ENCODE measurements around the gene YTHDF1. TPM values are rescaled to one million over a fixed set of nuclear protein-coding genes. Genes with fewer than 3 reads are reported as not detected.

YTHDF1 gene
- total RNA-seq, 1 donor from 2014 or later = 27.1 TPM

- no peak overlapping the region for H3K4me3 ChIP-seq (ENCODE audit: low read depth, low read length)
- DNase-seq (ENCODE audit: low read depth) = no peak
- H3K27me3 ChIP-seq (ENCODE audit: control insufficient read depth, insufficient read depth, low read length) = no peaks in the 10 kb centered on the region
- TF ChIP-seq, protein P1, sequence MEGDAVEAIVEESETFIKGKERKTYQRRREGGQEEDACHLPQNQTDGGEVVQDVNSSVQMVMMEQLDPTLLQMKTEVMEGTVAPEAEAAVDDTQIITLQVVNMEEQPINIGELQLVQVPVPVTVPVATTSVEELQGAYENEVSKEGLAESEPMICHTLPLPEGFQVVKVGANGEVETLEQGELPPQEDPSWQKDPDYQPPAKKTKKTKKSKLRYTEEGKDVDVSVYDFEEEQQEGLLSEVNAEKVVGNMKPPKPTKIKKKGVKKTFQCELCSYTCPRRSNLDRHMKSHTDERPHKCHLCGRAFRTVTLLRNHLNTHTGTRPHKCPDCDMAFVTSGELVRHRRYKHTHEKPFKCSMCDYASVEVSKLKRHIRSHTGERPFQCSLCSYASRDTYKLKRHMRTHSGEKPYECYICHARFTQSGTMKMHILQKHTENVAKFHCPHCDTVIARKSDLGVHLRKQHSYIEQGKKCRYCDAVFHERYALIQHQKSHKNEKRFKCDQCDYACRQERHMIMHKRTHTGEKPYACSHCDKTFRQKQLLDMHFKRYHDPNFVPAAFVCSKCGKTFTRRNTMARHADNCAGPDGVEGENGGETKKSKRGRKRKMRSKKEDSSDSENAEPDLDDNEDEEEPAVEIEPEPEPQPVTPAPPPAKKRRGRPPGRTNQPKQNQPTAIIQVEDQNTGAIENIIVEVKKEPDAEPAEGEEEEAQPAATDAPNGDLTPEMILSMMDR (IDR thresholded peaks at IDR 0.05; ENCODE audit: insufficient read depth, low read length, severe bottlenecking) = no peak
- no peaks in the 10 kb centered on the region for H3K36me3 ChIP-seq (ENCODE audit: control insufficient read depth, insufficient read depth, low read length)
- no peak for FAIRE-seq
Measured at GRCh38 chr20:63156221-63156671, 59.7 kb downstream of the YTHDF1 start.

GRCh38 chr20:63155266-63156165, 60.4 kb downstream of the YTHDF1 start:
- TF ChIP-seq, protein P1 (IDR thresholded peaks at IDR 0.05; ENCODE audit: insufficient read depth, low read length, severe bottlenecking) = no peak
- no peaks in the 10 kb centered on the region for H3K27me3 ChIP-seq (ENCODE audit: control insufficient read depth, insufficient read depth, low read length)

DNA sequence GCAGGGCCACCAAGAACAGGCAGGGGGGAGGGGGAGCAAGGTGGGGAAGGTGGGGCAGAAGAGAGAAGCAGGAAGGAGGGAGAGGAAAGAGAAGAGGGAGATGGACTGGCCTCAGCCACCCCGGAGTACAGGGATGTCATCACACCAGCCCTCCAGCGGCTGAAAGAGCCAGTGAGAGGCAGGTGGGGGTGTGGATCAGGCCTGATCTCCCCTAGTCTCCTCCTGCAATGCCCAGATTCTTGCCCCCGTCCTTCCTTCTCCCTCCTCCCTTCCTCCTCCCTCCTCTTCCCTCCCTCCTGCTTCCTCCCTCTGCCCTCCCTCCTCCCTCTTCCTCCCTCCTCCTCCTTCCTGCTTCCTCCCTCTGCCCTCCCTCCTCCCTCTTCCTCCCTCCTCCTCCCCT, 61.5 kb downstream of the YTHDF1 start:
- Histone ChIP-seq H3K27me3 (ENCODE audit: control insufficient read depth, insufficient read depth, low read length) (no peaks in the 10 kb centered on the region), H3K36me3 (ENCODE audit: control insufficient read depth, insufficient read depth, low read length) (no peaks in the 10 kb centered on the region), H3K4me3 (ENCODE audit: low read depth, low read length) (no peak overlapping the region)
- FAIRE-seq (no peak), DNase-seq (ENCODE audit: low read depth) (no peak)
- TF ChIP-seq, protein P1 (IDR thresholded peaks at IDR 0.05; ENCODE audit: insufficient read depth, low read length, severe bottlenecking) = no peak

More at GRCh38 chr20:63155266-63156165, 60.4 kb downstream of the YTHDF1 start:
- no peak overlapping the region for H3K4me3 ChIP-seq (ENCODE audit: low read depth, low read length)
- DNase-seq (ENCODE audit: low read depth) = no peak
- H3K36me3 ChIP-seq (ENCODE audit: control insufficient read depth, insufficient read depth, low read length) = no peaks in the 10 kb centered on the region
- FAIRE-seq = no peak

DNA sequence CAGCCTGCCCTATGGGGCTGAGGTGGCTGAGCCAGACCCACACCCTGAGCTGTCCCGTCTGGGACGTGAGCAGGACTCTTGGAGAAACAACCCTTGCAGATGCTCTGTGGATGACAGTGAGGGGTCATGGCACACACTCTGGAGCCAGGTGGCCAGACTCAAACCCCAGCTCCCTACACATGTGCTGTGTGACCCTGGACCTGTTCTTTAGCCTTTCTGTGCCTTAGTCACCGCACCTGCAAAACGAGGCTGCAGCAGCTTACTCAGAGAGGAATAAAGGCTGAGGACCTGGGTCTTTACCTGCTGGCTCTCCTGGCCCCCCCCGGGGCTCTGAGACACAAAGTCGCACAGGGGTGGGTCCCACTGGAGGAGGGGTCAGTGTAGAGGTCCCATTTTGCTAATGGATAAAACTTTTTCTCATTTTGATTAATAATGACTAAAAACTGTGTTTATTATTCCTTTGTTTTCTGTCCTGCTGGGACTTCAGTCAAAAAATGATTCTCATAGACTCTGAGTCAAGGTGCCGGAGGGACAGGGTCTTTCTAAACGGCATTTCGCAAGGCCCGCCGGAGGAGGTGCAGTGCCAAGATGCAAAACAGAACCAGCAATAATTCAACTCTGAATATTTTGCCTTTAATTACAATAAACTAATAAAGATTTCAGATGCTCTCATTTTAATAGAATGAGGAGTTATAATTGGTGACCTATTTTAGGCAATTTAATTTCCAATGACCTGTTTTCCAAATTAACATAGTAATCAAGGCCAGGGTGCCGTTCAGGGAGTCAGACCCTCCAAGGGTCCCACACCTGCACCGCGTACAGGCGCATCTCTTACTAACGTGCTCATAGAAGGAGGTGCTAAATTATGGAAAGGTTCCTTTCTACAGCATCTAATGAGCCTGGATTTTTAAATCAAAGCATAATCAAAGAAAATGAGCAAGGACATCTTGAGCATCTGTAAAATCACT, 62.4 kb downstream of the YTHDF1 start:
- no peak for DNase-seq (ENCODE audit: low read depth)
- FAIRE-seq = no peak
- H3K4me3 ChIP-seq (ENCODE audit: low read depth, low read length) = no peak overlapping the region
- TF ChIP-seq, protein P1 (IDR thresholded peaks at IDR 0.05; ENCODE audit: insufficient read depth, low read length, severe bottlenecking) = no peak
- no peaks in the 10 kb centered on the region for H3K27me3 ChIP-seq (ENCODE audit: control insufficient read depth, insufficient read depth, low read length)
- H3K36me3 ChIP-seq (ENCODE audit: control insufficient read depth, insufficient read depth, low read length) = no peaks in the 10 kb centered on the region

GRCh38 chr20:63152322-63153253, 63.3 kb downstream of the YTHDF1 start:
- Histone ChIP-seq H3K36me3 (ENCODE audit: control insufficient read depth, insufficient read depth, low read length) (no peaks in the 10 kb centered on the region), H3K4me3 (ENCODE audit: low read depth, low read length) (no peak overlapping the region), H3K27me3 (ENCODE audit: control insufficient read depth, insufficient read depth, low read length) (no peaks in the 10 kb centered on the region)
- FAIRE-seq = no peak
- no peak for DNase-seq (ENCODE audit: low read depth)
- TF ChIP-seq, protein P1 (IDR thresholded peaks at IDR 0.05; ENCODE audit: insufficient read depth, low read length, severe bottlenecking) = no peak

Measured in bronchial epithelial cell (primary cell).